CD14-positive monocyte (primary cell): ENCODE measurements around the gene CHST6. TPM values are rescaled to one million over a fixed set of nuclear protein-coding genes. Genes with fewer than 3 reads are reported as not detected.

Source experiments
- DNase-seq, 3 donors: peaks; one replicate each; pipeline ENCODE4 v3.0.0-alpha.2; 2011 to 2022
- H2AFZ ChIP-seq: 2 replicates; pipeline ENCODE4 v1.6.0; 2012; ENCODE audit warnings: mild to moderate bottlenecking, low read depth, low read length, inconsistent platforms; ENCODE audit not compliant: insufficient read depth, poor library complexity, severe bottlenecking
- H3K27ac ChIP-seq, 2 donors: 1 replicate in 1 of 2; 2 replicates in 1 of 2; pipeline ENCODE4 v1.5.1; 2012 to 2013; ENCODE audit warnings: low read length in 2 of 2, control low read depth in 1 of 2, inconsistent platforms in 1 of 2, low read depth in 1 of 2, mild to moderate bottlenecking in 1 of 2
- H3K27me3 ChIP-seq, 2 donors: one replicate each; pipeline versions ENCODE4 v1.6.0 to v1.6.1; 2011 to 2013; ENCODE audit warnings: low read length in 2 of 2; ENCODE audit not compliant: control insufficient read depth in 2 of 2, insufficient read depth in 2 of 2
- H3K36me3 ChIP-seq, 2 donors: replicated peaks in 1 of 2; 1 replicate in 1 of 2; 2 replicates in 1 of 2; pipeline versions ENCODE4 v1.5.1 to v1.6.1; 2012 to 2013; ENCODE audit warnings: low read length in 2 of 2, control low read depth in 1 of 2, inconsistent platforms in 1 of 2, mild to moderate bottlenecking in 1 of 2; ENCODE audit not compliant: insufficient read depth in 2 of 2, control insufficient read depth in 1 of 2
- H3K4me1 ChIP-seq, 2 donors: 1 replicate in 1 of 2; 2 replicates in 1 of 2; pipeline versions ENCODE4 v1.5.1 to v1.6.1; 2012 to 2013; ENCODE audit warnings: low read length in 2 of 2, control low read depth in 1 of 2, inconsistent platforms in 1 of 2, mild to moderate bottlenecking in 1 of 2, moderate library complexity in 1 of 2; ENCODE audit not compliant: insufficient read depth in 2 of 2, control insufficient read depth in 1 of 2
- H3K4me2 ChIP-seq: replicated peaks from 2 replicates; pipeline ENCODE3; 2012; ENCODE audit warnings: low read length, moderate library complexity, mild to moderate bottlenecking; ENCODE audit not compliant: poor library complexity, severe bottlenecking; ENCODE audit errors: extremely low read depth
- H3K4me3 ChIP-seq, 3 experiments: fragments of 200-600 bp in 1 of 3; sonication (generic) in 1 of 3; replicated peaks in 1 of 3; 1 replicate in 2 of 3; 2 replicates in 1 of 3; pipeline ENCODE4 v1.5.1; 2011 to 2013; ENCODE audit warnings: low read length in 3 of 3, mild to moderate bottlenecking in 3 of 3, control low read depth in 2 of 3, low read depth in 2 of 3, inconsistent platforms in 1 of 3, moderate library complexity in 1 of 3
- H3K79me2 ChIP-seq: 2 replicates; pipeline ENCODE4 v1.6.0; 2012; ENCODE audit warnings: mild to moderate bottlenecking, control low read depth, inconsistent platforms, low read length, moderate library complexity; ENCODE audit not compliant: insufficient read depth
- H3K9ac ChIP-seq: 2 replicates; pipeline ENCODE4 v1.6.0; 2017; ENCODE audit warnings: low read length, mild to moderate bottlenecking; ENCODE audit not compliant: insufficient read depth, poor library complexity, severe bottlenecking
- H3K9me3 ChIP-seq, 2 donors: replicated peaks in 1 of 2; 1 replicate in 1 of 2; 2 replicates in 1 of 2; pipeline versions ENCODE4 v1.5.1 to v1.6.1; 2012 to 2013; ENCODE audit warnings: low read length in 2 of 2, control low read depth in 1 of 2; ENCODE audit not compliant: control insufficient read depth in 1 of 2, insufficient read depth in 1 of 2
- H4K20me1 ChIP-seq: 2 replicates; pipeline ENCODE4 v1.6.0; 2012; ENCODE audit warnings: mild to moderate bottlenecking, low read length, control low read depth, moderate library complexity; ENCODE audit not compliant: insufficient read depth
- H3K27ac Mint-ChIP-seq, 7 donors: one replicate each; pipeline ENCODE4 v1.8.0; 2020; ENCODE audit warnings: mild to moderate bottlenecking in 7 of 7, mixed read lengths in 7 of 7, moderate library complexity in 6 of 7, inconsistent platforms in 2 of 7
- H3K27me3 Mint-ChIP-seq, 3 donors: one replicate each; pipeline ENCODE4 v1.8.0; 2021 to 2022; ENCODE audit warnings: low read depth in 3 of 3, mild to moderate bottlenecking in 3 of 3, mixed read lengths in 3 of 3, moderate library complexity in 3 of 3, inconsistent platforms in 1 of 3
- H3K36me3 Mint-ChIP-seq, 2 donors: one replicate each; pipeline ENCODE4 v1.8.0; 2020; ENCODE audit warnings: mixed read lengths in 2 of 2, inconsistent platforms in 1 of 2, mild to moderate bottlenecking in 1 of 2
- H3K4me1 Mint-ChIP-seq: one replicate; pipeline ENCODE4 v1.8.0; 2020; ENCODE audit warnings: mild to moderate bottlenecking, mixed read lengths
- H3K4me3 Mint-ChIP-seq, 2 donors: one replicate each; pipeline ENCODE4 v1.8.0; 2020; ENCODE audit warnings: mild to moderate bottlenecking in 2 of 2, mixed read lengths in 2 of 2, moderate library complexity in 1 of 2
- H3K9me3 Mint-ChIP-seq, 7 donors: one replicate each; pipeline ENCODE4 v1.8.0; 2020 to 2022; ENCODE audit warnings: mixed read lengths in 7 of 7, mild to moderate bottlenecking in 6 of 7, moderate library complexity in 6 of 7, inconsistent platforms in 2 of 7
- CTCF ChIP-seq: fragments of 200-600 bp; IDR thresholded peaks from one replicate; pipeline ENCODE4 v1.8.0; 2022; ENCODE audit warnings: antibody characterized with exemption, mild to moderate bottlenecking
- WGBS: methylation state at CpG from one replicate; pipeline ENCODE4 v1.1.5; 2013; ENCODE audit warnings: missing lambda C conversion rate; ENCODE audit not compliant: insufficient coverage; 5-methylcytosine and 5-hydroxymethylcytosine counted together
- intact Hi-C, 2 donors: fragments of 100-400 bp; cut with micrococcal nuclease; formaldehyde crosslinking; loops; one replicate each; pipeline versions ENCODE4 v1.15.0 to v1.15.1; 2023
- polyA plus RNA-seq, 3 donors: library from polyadenylated mRNA; depleted of rRNA in 1 of 3; unstranded in 2 of 3; stranded (reverse) in 1 of 3; fragments of 300-500 nt in 2 of 3; fragments of >200 nt in 1 of 3; fragmentation: Illumina TruSeq in 2 of 3; gene quantifications; 1 replicate in 2 of 3; 2 replicates in 1 of 3; pipeline ENCODE4 v1.2.3, GENCODE V29; 2012 to 2021

CHST6 gene
- polyA plus RNA-seq, 3 donors = 0.03 TPM; not detected in 2

- peaks cover 12 to 18% of the 10 kb centered on the region in 2 donors for H3K4me1 ChIP-seq
- no peak overlapping the region for H3K4me2 ChIP-seq
- Mint-ChIP-seq H3K9me3 (peaks cover 0 to 5% (median 0%) of the 10 kb centered on the region in 7 donors), H3K36me3 (no peaks in the 10 kb centered on the region), H3K27me3 (peaks cover 8 to 17% (median 16%) of the 10 kb centered on the region in 3 donors), H3K4me1 (peaks cover 14% of the 10 kb centered on the region), H3K4me3 (no peak overlapping the region), H3K27ac (no peak overlapping the region)
- no peaks in the 10 kb centered on the region for H3K36me3 ChIP-seq
- H3K4me3 ChIP-seq = no peak overlapping the region
- intact Hi-C loops = no loop called here
- DNase-seq = no peak
- no peak for TF ChIP-seq CTCF
- no peaks in the 10 kb centered on the region for H3K9me3 ChIP-seq
- H3K9ac ChIP-seq = no peak overlapping the region
- no peaks in the 10 kb centered on the region for H4K20me1 ChIP-seq
- WGBS = 96% methylated on average over 6 of the region's 7 CpGs
- H3K27ac ChIP-seq = no peak overlapping the region
- H3K27me3 ChIP-seq = no peaks in the 10 kb centered on the region
- H3K79me2 ChIP-seq = no peaks in the 10 kb centered on the region
- H2AFZ ChIP-seq = no peak overlapping the region
These were observed 13.8 kb downstream of the CHST6 start for GRCh38 chr16:75481475-75481874.

GRCh38 chr16:75479421-75479990, 15.7 kb downstream of the CHST6 start:
- intact Hi-C loops = no loop called here
- H3K4me2 ChIP-seq = no peak overlapping the region
- H3K27ac ChIP-seq = no peak overlapping the region
- H3K36me3 Mint-ChIP-seq = no peaks in the 10 kb centered on the region
- peaks cover 14% of the 10 kb centered on the region for H3K4me1 Mint-ChIP-seq
- H3K9me3 Mint-ChIP-seq = peaks cover 0 to 5% (median 0%) of the 10 kb centered on the region in 7 donors
- no peaks in the 10 kb centered on the region for H3K79me2 ChIP-seq
- no peaks in the 10 kb centered on the region for H3K27me3 ChIP-seq
- no peak overlapping the region for H3K9ac ChIP-seq
- H3K4me1 ChIP-seq = peaks cover 12 to 18% of the 10 kb centered on the region in 2 donors
- no peak overlapping the region for H2AFZ ChIP-seq
- no peaks in the 10 kb centered on the region for H4K20me1 ChIP-seq
- peaks cover 6 to 13% (median 11%) of the 10 kb centered on the region in 3 donors for H3K27me3 Mint-ChIP-seq
- TF ChIP-seq CTCF = no peak
- no peak overlapping the region for H3K4me3 ChIP-seq
- H3K9me3 ChIP-seq = no peaks in the 10 kb centered on the region
- H3K36me3 ChIP-seq = no peaks in the 10 kb centered on the region
- no peak overlapping the region for H3K4me3 Mint-ChIP-seq
- WGBS = 97% methylated on average over 41 of the region's 47 CpGs
- DNase-seq = no peak
- H3K27ac Mint-ChIP-seq = no peak overlapping the region
